GM06990 (cell line): ENCODE data around the gene OCA2.

Experiments
- DNase-seq: peaks from one replicate; pipeline ENCODE4 v3.0.0-alpha.2; 2011; ENCODE audit not compliant: insufficient read length; ENCODE audit errors: extremely low read depth
- H3K27me3 ChIP-seq: replicated peaks from 2 replicates; pipeline ENCODE4 v1.6.0; 2011; ENCODE audit warnings: low read length; ENCODE audit not compliant: control insufficient read depth, insufficient read depth
- H3K36me3 ChIP-seq: 2 replicates; pipeline ENCODE4 v1.5.1; 2011; ENCODE audit warnings: low read length; ENCODE audit not compliant: control insufficient read depth, insufficient read depth
- H3K4me3 ChIP-seq: replicated peaks from 2 replicates; pipeline ENCODE4 v1.5.1; 2011; ENCODE audit warnings: low read depth, mild to moderate bottlenecking, control low read depth, low read length
- TF ChIP-seq, protein P1 (sequence below): IDR thresholded peaks from 2 replicates; pipeline ENCODE4 v1.5.1; 2011; ENCODE audit warnings: low read length, control low read depth, mild to moderate bottlenecking, inconsistent platforms; ENCODE audit not compliant: insufficient read depth, poor library complexity, severe bottlenecking

OCA2 gene

DNA sequence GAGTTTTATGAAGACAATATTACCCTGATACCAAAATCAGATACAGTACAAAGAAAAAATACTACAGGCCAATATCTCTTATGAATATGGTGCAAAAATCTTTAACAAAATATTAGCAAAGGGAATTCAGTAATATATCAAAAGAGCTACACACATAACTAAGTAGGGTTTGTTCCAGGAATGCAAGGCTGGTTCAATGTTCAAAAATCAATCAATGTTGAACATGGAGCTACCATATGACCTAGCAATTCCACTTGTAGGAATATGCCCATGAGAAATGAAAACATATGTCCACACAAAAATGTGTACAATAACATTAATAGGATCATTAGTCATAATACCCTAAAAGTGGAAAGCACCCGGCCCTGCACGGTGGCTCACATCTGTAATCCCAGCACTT, 7.8 kb downstream of the OCA2 start:
- no peak for DNase-seq
- H3K27me3 ChIP-seq: peaks cover 4% of the 10 kb centered on the region
- no peaks in the 10 kb centered on the region for H3K36me3 ChIP-seq
- H3K4me3 ChIP-seq: no peak overlapping the region
- TF ChIP-seq, protein P1, sequence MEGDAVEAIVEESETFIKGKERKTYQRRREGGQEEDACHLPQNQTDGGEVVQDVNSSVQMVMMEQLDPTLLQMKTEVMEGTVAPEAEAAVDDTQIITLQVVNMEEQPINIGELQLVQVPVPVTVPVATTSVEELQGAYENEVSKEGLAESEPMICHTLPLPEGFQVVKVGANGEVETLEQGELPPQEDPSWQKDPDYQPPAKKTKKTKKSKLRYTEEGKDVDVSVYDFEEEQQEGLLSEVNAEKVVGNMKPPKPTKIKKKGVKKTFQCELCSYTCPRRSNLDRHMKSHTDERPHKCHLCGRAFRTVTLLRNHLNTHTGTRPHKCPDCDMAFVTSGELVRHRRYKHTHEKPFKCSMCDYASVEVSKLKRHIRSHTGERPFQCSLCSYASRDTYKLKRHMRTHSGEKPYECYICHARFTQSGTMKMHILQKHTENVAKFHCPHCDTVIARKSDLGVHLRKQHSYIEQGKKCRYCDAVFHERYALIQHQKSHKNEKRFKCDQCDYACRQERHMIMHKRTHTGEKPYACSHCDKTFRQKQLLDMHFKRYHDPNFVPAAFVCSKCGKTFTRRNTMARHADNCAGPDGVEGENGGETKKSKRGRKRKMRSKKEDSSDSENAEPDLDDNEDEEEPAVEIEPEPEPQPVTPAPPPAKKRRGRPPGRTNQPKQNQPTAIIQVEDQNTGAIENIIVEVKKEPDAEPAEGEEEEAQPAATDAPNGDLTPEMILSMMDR: no peak

DNA sequence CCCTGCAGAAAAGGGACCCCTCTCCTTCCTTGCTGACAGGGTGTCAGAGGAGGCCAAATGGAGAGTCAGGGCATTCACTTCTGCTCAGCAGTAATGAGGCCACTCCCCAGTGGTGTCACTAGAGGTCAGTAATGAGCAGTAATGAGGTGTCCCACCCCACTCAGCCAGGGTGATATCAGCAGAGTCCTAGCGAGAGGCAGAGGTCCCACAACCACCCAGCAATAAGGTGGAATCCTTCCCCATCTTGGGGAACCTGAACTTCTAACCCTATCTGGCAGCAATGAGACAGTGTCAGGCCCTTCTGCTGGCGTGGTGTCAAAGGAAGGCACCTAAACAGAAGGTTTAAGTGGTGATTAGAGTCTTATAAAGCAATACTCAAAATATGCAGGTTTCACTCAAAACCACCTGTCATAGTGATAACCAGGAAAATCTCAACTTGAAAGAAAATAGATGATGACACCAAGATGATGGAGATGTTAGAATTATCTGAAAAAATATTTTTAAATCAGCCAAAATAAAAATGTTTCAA, 12.9 kb downstream of the OCA2 start:
- DNase-seq: no peak
- no peaks in the 10 kb centered on the region; the same call in 1 of the 2 replicates for H3K27me3 ChIP-seq
- TF ChIP-seq, protein P1: peak; percentile 81
- H3K4me3 ChIP-seq: no peak overlapping the region
- no peaks in the 10 kb centered on the region for H3K36me3 ChIP-seq

DNA sequence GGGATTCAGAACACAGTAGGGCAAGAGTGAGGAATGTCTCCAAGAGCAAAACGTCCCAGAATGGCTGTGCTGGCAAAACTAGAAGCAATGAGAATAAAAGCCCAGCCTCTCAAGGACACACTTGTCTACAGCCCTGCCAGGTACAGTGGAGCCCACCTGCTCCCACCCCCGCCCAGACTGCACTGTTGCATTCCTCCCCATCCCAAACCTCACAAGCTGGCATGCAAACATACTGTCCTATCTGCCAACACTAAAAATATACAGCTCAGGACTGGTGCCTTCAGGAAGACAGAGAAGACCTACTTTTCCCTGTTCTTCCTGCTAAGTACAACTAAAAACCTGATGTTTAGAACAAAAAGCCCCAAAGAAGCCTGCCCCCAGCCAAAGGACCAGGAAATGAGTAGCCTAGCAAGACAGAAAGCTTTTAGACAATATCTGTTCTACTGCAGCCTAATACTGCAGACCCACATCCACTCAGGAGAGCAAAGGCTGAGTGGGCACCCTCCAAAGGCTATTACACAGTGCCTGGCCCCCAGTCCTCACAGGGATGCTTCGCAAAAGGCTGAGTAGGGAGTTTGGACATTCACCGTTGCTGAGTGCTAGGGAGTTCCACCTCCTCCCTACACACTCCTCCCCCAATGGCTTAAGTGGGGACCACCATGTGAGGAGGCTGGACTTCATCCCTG, 13.5 kb downstream of the OCA2 start:
- no peak for DNase-seq
- TF ChIP-seq, protein P1: no peak

DNA sequence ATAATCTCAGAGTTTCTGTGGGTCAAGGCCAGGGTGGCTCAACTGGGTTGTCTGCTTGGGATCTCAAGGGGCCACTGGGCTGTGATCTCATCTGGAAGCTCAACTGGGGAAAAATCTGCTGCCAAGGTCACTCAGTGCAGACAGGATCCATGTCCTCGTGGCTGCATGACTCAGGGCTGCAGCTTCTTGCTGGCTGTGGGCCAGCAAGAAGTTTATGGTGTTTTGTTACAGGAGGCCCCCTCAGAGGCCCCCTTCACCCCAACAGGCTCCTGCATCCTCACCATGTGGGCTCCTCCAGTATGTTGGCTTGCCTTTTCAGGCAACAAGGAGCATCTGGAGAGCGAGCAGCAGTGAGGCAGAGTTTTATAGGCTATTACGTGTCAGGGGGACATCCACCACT, 14.6 kb downstream of the OCA2 start:
- DNase-seq: no peak
- TF ChIP-seq, protein P1: no peak
- H3K4me3 ChIP-seq: no peak overlapping the region
- H3K36me3 ChIP-seq: no peaks in the 10 kb centered on the region
- H3K27me3 ChIP-seq: no peaks in the 10 kb centered on the region; the same call in 1 of the 2 replicates

More for the DNA sequence above, 13.5 kb downstream of the OCA2 start:
- Histone ChIP-seq H3K27me3 (no peaks in the 10 kb centered on the region; the same call in 1 of the 2 replicates), H3K36me3 (no peaks in the 10 kb centered on the region), H3K4me3 (no peak overlapping the region)

DNA sequence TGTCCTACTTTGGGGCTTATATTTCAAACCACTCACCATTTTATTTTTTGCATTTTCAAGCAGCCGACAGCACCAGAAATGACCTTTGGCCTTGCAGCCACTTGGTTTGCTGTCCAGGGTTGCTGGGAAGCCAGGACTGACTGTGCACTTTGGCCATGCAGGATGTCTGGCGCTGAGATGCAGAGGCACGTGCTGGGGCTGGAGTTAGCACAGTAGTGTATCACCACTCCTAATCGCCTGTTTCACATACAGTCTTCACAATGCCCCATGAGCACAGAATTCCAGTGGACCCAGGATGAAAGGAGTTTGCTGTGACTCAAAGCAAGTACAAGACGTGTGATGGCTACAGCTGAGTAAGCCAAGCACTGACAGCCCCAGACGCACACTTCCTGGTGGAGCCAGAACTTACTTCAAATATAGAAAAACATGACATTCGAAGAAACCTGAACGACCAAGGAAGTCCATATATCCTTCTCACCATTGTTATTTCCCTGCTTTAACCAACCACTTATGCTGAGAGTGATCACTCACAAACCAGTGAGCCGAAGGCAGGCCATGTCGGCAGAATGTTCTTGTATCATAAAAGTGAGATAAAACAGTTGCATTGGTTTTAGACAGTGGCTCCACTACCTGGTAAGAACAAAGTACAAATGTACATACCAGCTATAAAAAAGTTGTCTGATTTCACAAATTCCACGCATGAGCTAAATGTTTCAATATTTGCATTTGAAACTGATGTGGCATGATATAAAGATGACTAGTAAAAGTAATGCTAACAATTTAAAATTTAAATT, 16.0 kb downstream of the OCA2 start:
- TF ChIP-seq, protein P1: no peak
- Histone ChIP-seq H3K4me3 (no peak overlapping the region), H3K27me3 (no peaks in the 10 kb centered on the region; the same call in 1 of the 2 replicates), H3K36me3 (no peaks in the 10 kb centered on the region)
- no peak for DNase-seq
